ENCODE data around the gene PCYT1A. TPM values are rescaled to one million over a fixed set of nuclear protein-coding genes. Genes with fewer than 3 reads are reported as not detected.
A peak's percentile ranks its signal among the peaks of the same experiment; 100 is the strongest.
"Not testable (repeated sequence)": the region's sequence is repeated elsewhere in the genome, so short reads cannot be mapped to it uniquely, and the experiment has no call there.

PCYT1A gene
- total RNA-seq, 1 experiment from 2014 or later, result 64.5 TPM

- TF ChIP-seq CTCF (IDR thresholded peaks at IDR 0.05; ENCODE audit: unreplicated experiment), result no peak
- POLR2A ChIA-PET, result no interaction called here
- CTCF ChIA-PET, result no interaction called here
- intact Hi-C loops (cut with micrococcal nuclease), result no loop called here
- Mint-ChIP-seq H3K4me3 (ENCODE audit: unreplicated experiment) (no peak within 1 kb of the TSS), H3K9me3 (ENCODE audit: unreplicated experiment) (no peaks in the 10 kb centered on the region), H3K4me1 (ENCODE audit: insufficient read depth, unreplicated experiment) (no peaks in the 10 kb centered on the region), H3K27me3 (ENCODE audit: insufficient read depth, unreplicated experiment) (peaks cover 14% of the 10 kb centered on the region), H3K27ac (ENCODE audit: low read depth, unreplicated experiment) (no peak within 1 kb of the TSS), H3K36me3 (ENCODE audit: insufficient read depth, unreplicated experiment) (no peaks in the 10 kb centered on the region)
- BruUV-seq (replicated peaks), result no TSS peak
- DNase-seq (ENCODE audit: unreplicated experiment), result no peak
Measured at GRCh38 chr3:196210673-196211556, 76.6 kb downstream of the PCYT1A start, which contains the start of gene ZDHHC19. ZDHHC19 (minus strand) TSS chr3:196211400; CDS start chr3:196211315, 85 bp downstream.

GRCh38 chr3:196209944-196210672 lies 77.4 kb downstream of the PCYT1A start:
- BruUV-seq (replicated peaks); H3K4me1 Mint-ChIP-seq (ENCODE audit: insufficient read depth, unreplicated experiment); H3K9me3 Mint-ChIP-seq (ENCODE audit: unreplicated experiment); DNase-seq (ENCODE audit: unreplicated experiment); H3K4me3 Mint-ChIP-seq (ENCODE audit: unreplicated experiment); POLR2A ChIA-PET; H3K36me3 Mint-ChIP-seq (ENCODE audit: insufficient read depth, unreplicated experiment); CTCF ChIA-PET; H3K27ac Mint-ChIP-seq (ENCODE audit: low read depth, unreplicated experiment): not testable (repeated sequence)
- H3K27me3 Mint-ChIP-seq (ENCODE audit: insufficient read depth, unreplicated experiment), result peaks cover 14% of the 10 kb centered on the region
- intact Hi-C loops (cut with micrococcal nuclease), result loop anchor here (5.0 kb wide), 1 partner anchor 307 kb away; the partner anchor contains the start of gene SMCO1

- DNase-seq (ENCODE audit: unreplicated experiment), result no peak
- BruUV-seq (replicated peaks), result no TSS peak
- no peaks in the 10 kb centered on the region for H3K4me1 Mint-ChIP-seq (ENCODE audit: insufficient read depth, unreplicated experiment)
- no peaks in the 10 kb centered on the region for H3K9me3 Mint-ChIP-seq (ENCODE audit: unreplicated experiment)
- no peaks in the 10 kb centered on the region for H3K36me3 Mint-ChIP-seq (ENCODE audit: insufficient read depth, unreplicated experiment)
- CTCF ChIA-PET, result no interaction called here
- POLR2A ChIA-PET, result no interaction called here
- no peak for TF ChIP-seq CTCF (IDR thresholded peaks at IDR 0.05; ENCODE audit: unreplicated experiment)
- intact Hi-C loops (cut with micrococcal nuclease), result loop anchor here (5.0 kb wide), 1 partner anchor 308 kb away; the partner anchor contains the start of gene SMCO1
- no peak overlapping the region for H3K4me3 Mint-ChIP-seq (ENCODE audit: unreplicated experiment)
- no peak overlapping the region for H3K27ac Mint-ChIP-seq (ENCODE audit: low read depth, unreplicated experiment)
- H3K27me3 Mint-ChIP-seq (ENCODE audit: insufficient read depth, unreplicated experiment), result peaks cover 20% of the 10 kb centered on the region
Measured at GRCh38 chr3:196208942-196209695, 78.4 kb downstream of the PCYT1A start.

GRCh38 chr3:196207833-196208607 lies 79.5 kb downstream of the PCYT1A start:
- H3K4me1 Mint-ChIP-seq (ENCODE audit: insufficient read depth, unreplicated experiment), result no peaks in the 10 kb centered on the region
- H3K27ac Mint-ChIP-seq (ENCODE audit: low read depth, unreplicated experiment), result no peak overlapping the region
- no peaks in the 10 kb centered on the region for H3K36me3 Mint-ChIP-seq (ENCODE audit: insufficient read depth, unreplicated experiment)

More at GRCh38 chr3:196207833-196208607, 79.5 kb downstream of the PCYT1A start:
- Mint-ChIP-seq H3K4me3 (ENCODE audit: unreplicated experiment) (peak overlapping the region; percentile 58), H3K9me3 (ENCODE audit: unreplicated experiment) (no peaks in the 10 kb centered on the region), H3K27me3 (ENCODE audit: insufficient read depth, unreplicated experiment) (peaks cover 31% of the 10 kb centered on the region)
- no peak for DNase-seq (ENCODE audit: unreplicated experiment)
- intact Hi-C loops (cut with micrococcal nuclease), result loop anchor here (5.0 kb wide), 1 partner anchor 309 kb away; the partner anchor contains the start of gene SMCO1
- ChIA-PET CTCF (no interaction called here), POLR2A (no interaction called here)
- no TSS peak for BruUV-seq (replicated peaks)
- no peak for TF ChIP-seq CTCF (IDR thresholded peaks at IDR 0.05; ENCODE audit: unreplicated experiment)

Data from MCF 10A (cell line).